ENCODE measurements around the gene KCNQ1.

GRCh38 chr11:2461956-2462542, 17.2 kb downstream of the KCNQ1 start:
- TF ChIP-seq POLR2A (IDR thresholded peaks at IDR 0.05; ENCODE audit: low read depth, low read length) (no peak), TAF1 (IDR thresholded peaks at IDR 0.05; ENCODE audit: borderline replicate concordance, low read depth, low read length) (no peak), POLR2AphosphoS5 (IDR thresholded peaks at IDR 0.05; ENCODE audit: low read depth, low read length) (no peak)

Measured in GM12892 (cell line).